ENCODE measurements around the gene MARK2.

DNA sequence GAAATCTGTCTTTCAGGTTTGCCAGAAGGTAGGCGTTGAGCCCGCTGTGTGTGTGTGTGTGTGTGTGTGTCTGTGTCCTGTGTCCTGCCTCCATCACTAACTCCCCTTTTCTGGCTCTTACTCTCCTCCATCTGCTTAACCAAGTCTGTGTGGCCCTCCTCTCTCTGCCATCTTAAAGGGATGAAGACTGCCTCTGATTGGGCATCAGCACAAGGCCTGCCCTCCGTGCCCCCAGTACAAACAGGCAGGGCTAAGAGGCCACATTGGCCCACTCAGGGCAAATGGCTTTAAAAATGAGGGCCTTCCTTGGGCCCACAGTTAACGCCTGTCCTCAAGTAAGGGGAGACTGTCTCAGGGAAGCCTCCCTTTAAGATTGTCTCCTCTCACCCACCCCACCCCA lies 67.2 kb downstream of the MARK2 start:
- TF ChIP-seq, protein P1, sequence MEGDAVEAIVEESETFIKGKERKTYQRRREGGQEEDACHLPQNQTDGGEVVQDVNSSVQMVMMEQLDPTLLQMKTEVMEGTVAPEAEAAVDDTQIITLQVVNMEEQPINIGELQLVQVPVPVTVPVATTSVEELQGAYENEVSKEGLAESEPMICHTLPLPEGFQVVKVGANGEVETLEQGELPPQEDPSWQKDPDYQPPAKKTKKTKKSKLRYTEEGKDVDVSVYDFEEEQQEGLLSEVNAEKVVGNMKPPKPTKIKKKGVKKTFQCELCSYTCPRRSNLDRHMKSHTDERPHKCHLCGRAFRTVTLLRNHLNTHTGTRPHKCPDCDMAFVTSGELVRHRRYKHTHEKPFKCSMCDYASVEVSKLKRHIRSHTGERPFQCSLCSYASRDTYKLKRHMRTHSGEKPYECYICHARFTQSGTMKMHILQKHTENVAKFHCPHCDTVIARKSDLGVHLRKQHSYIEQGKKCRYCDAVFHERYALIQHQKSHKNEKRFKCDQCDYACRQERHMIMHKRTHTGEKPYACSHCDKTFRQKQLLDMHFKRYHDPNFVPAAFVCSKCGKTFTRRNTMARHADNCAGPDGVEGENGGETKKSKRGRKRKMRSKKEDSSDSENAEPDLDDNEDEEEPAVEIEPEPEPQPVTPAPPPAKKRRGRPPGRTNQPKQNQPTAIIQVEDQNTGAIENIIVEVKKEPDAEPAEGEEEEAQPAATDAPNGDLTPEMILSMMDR (IDR thresholded peaks at IDR 0.05), result no peak
- TF ChIP-seq POLR2AphosphoS5 (IDR thresholded peaks at IDR 0.05) (no peak), POLR2A (IDR thresholded peaks at IDR 0.05) (no peak), EP300 (IDR thresholded peaks at IDR 0.05) (no peak)
